Activated CD4-positive, CD25-positive, alpha-beta regulatory T cell treated with anti-CD3 and anti-CD28 coated beads, Interleukin-2, amount 50 U/mL, for 24 hours (primary cell): Measurements from ENCODE around the gene ANKRD33B.
"Not testable (repeated sequence)": the region's sequence is repeated elsewhere in the genome, so short reads cannot be mapped to it uniquely, and the experiment has no call there.

Source experiments
- ATAC-seq, 2 donors: fragments of 150-1000 bp; cut with Tn5 transposase; one replicate each; pipeline ENCODE4 v1.10.0; 2021; ENCODE audit warnings: mild to moderate bottlenecking in 1 of 2, moderate library complexity in 1 of 2

Gene ANKRD33B

DNA sequence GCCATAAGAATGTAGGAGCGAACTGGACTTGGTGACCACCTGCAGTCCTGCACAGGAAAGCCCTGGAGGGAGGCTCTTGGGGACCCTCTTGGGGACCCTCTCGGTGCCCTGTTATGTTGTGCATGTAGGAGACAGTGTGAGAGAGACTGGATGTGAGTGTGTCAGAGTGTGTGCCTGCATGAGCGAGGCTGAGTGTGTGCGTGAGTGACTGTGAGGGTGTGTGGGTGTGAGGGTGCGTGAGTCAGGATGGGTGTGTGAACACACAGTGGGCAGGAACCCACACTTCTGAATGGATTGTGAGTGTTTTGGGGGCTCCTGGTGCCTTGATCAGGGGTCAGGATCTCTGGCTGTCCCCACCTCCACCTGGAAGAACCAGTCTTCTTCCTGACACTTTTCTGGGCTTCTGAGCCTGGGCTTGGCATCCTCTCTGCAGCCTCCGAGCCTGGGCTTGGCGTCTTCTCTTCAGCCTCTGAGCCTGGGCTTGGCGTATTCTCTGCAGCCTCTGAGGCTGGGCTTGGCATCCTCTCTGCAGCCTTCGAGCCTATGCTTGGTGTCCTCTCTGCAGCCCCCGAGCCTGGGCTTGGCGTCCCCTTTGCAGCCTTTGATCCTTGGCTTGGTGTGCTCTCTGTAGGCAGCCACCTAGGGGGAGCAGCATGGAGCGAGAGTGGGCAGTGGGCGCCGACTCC, 25.6 kb upstream of the ANKRD33B start:
- ATAC-seq, result no peak

DNA sequence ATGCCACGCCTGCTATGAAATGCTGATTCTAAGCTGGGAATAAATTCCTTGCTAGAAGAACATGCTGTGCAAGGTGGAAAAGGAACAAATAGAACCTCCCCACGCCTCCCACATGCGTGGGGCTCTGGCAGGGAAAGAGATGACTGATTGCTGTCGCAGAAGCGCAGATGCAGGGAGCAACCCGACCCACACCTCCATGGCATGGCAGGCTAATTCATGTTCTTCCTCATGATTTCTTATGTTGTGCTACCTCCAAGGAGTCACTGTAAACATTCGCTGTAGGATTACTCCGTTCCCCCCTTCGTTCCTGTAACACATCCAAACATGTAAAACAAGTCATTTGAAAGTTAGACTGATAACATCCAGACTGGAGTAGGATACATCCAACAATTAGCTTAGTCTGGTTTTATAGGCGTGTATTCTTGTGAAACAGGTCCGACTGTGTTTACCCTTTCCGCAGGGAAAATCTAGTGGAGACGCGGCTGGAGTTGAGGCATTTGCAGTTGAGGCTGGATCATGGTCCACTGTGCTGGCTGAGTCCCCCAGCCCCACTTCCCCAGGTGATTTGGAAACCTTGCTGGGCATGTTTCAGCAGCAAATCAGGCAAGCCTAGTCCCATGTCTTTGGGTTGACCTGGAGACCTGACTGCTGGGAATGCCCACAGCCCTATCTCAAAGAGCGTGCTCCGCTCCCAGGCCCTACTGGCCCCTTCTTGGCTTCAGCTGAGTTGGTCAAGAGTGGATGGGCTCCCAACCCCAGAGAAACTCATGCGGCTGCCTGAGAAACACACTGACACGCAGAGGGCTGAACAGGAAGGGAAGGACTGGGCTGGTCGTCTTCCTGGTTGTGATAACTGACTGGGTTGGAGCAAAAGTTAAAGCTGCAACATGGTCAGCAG, 24.8 kb upstream of the ANKRD33B start:
- ATAC-seq, result no peak

DNA sequence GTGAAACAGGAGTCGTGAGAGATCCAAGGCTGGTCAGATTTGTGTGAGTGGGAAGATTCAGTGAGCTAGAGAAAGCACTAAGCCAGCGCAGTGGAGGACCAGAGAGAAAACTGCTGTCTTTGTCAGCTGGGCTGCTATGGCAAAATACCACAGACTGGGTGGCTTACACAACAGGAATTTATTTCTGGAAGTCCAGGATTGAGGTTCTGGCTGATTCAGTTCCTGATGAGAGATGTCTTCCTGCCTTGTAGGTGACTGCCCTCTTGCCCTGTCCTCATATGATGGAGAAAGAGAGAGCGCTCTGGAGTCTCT, 24.2 kb upstream of the ANKRD33B start:
- ATAC-seq, result no peak

DNA sequence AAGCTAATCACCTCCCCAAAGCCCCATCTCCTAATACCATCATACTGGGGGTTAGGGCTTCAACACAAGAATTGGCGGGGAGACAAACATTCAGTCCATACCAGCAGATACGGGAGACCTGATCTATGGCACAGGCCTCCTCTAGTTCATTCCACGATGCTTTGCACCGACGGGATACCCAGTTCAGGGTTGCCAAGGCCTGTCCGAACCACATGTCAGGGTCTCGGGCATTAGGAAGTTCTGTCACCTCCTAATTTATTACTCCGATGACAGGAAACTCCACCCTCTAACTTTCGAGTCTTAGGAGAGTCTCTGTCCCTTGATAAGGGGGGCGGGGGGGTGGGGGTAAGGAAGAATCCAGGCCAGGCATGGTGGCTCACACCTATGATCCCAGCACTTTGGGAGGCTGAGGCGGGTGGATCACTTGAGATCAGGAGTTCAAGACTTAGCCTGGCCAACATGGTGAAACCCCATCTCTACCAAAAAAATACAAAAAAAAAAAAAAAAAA, 23.8 kb upstream of the ANKRD33B start:
- ATAC-seq, result no peak

DNA sequence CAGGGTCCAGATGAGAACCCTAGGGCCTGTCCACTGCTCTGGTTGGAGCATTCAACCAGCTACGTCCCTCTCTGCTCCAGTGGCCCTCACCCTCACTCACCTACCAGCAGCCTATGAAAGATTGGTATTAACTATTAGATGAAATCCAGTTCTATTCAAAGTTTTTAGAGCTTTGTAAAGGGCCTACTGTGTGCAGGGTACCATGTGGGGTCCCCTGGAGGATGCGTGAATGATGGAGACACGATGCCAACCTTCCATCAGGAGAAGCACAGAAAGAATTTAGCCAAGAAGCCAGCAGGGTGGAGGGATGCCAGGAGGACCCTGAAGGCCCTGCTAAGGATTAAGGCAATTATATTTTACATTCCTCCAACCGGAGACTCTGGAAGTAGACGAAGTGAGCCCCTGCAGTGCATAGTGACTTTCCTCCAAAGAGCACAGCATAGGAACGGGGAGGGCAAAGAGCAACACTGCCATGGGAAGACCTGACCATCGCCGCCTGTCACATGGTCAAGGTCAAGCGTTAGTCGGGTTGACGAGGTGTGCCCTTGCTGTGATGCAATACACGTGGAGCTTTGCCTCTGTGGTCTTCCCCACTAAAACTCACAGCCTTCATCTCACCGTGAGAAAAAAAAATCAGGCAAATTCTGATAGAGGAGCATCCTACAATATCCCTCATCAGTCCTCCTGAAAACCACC, 22.8 kb upstream of the ANKRD33B start:
- ATAC-seq, result no peak

DNA sequence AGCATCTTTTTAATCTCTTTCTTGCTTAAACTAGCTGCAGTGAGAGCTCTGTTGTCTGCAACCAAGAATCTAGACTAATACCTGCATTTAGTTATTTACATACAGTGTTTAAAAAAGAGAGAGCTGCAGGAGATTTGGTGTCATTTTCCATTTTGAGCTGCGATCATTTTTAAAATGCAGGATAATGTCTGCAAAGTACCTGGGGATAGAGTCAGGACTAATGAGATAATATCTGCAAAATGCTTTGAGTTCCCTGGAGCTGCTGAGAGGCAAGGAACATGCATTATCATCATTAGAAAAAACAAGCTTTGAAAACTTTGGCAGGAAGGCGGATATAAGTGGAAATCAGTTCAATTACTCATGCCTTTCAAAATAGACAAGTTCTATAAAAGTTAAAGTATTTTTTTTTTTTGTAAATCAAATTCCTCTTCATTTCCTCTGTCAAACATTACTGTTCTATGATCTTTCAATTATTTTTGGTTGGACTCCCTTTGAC, 21.8 kb upstream of the ANKRD33B start:
- no peak for ATAC-seq

DNA sequence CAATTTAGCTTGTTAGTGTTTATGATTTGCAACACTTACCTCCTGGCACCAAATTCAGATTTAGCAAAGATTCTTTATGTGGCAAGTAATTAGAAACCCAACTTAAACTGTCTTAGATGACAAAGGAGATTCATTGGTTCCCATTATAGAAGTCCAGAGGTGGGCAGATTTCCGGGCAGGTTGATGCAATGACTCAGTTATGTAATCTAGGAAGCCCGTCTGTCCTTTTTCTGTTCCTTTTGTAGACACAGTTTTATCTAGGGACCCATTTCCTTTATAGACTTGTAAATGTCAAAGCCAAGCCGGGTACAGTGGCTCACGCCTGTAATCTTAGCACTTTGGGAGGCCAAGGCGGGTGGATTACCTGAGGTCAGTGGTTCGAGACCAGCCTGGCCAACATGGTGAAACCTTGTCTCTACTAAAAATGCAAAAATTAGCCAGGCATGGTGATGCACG, 20.3 kb upstream of the ANKRD33B start:
- ATAC-seq, result no peak

DNA sequence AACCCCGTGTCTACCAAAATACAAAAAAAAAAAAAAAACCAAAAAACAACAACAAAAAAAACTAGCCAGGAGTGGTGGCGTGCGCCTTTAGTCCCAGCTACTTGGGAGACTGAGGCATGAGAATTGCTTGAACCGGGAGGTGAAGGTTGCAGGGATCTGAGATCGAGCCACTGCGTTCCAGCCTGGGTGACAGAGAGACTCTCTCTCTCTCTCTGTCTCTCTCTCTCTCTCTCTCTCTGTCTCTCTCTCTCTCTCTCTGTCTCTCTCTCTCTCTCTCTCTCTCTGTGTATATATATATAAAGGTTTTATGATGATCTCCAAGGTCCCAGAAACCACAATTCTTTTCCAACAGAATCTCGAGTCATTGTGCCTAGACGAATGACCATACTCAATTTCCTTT, 18.8 kb upstream of the ANKRD33B start:
- no peak for ATAC-seq

DNA sequence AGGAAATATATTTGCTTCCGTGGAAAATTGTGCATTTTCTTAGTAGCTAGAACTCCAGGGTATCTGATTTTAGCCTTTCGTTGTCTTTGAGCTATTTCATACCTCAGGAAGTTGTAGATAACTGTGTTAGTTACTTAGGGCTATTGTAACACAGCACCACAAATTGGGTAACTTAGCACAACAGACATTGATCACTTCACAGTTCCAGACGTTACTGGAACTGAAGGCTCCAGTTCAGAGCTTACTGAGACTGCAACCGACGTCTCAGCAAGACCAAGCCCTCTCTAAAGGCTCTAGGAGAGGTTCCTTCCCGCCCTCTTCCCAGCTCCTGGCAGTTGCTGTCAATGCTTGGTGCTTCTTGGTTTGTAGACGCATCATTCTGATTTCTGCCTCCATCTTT, 17.7 kb upstream of the ANKRD33B start:
- no peak for ATAC-seq

DNA sequence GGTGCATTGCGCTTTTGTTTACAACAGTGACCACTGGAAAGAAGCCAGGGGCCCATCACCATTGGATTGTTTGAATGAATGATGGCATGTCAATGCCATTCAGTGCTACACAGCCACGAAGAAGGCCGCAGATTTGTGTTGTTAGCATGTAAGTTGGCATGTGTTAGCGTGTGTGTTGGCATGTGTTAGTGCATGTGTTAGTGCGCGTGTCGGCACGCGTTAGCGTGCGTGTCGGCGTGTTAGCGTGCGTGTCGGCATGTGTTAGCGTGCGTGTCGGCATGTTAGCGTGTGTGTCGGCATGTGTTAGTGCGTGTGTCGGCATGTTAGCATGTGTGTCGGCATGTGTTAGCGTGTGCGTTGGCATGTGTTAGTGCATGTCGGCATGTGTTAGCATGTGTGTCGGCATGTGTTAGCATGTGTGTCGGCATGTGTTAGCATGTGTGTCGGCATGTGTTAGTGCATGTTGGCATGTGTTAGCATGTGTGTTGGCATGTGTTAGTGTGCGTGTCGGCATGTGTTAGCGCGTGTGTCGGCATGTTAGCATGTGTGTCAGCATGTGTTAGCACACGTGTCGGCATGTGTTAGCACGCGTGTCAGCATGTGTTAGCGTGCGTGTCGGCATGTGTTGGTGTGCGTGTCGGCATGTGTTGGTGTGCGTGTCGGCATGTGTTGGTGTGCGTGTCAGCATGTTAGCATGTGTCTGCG, 15.3 kb upstream of the ANKRD33B start:
- ATAC-seq, result no peak

DNA sequence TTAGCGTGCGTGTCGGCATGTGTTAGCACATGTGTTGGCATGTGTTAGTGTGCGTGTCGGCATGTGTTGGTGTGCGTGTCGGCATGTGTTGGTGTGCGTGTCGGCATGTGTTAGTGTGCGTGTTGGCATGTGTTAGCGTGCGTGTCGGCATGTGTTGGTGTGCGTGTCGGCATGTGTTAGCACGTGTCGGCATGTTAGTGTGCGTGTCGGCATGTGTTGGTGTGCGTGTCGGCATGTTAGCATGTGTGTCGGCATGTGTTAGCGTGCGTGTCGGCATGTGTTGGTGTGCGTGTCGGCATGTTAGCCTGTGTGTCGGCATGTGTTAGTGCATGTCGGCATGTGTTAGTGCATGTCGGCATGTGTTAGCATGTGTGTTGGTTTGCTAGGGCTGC, 14.8 kb upstream of the ANKRD33B start:
- ATAC-seq, result not testable (repeated sequence)

DNA sequence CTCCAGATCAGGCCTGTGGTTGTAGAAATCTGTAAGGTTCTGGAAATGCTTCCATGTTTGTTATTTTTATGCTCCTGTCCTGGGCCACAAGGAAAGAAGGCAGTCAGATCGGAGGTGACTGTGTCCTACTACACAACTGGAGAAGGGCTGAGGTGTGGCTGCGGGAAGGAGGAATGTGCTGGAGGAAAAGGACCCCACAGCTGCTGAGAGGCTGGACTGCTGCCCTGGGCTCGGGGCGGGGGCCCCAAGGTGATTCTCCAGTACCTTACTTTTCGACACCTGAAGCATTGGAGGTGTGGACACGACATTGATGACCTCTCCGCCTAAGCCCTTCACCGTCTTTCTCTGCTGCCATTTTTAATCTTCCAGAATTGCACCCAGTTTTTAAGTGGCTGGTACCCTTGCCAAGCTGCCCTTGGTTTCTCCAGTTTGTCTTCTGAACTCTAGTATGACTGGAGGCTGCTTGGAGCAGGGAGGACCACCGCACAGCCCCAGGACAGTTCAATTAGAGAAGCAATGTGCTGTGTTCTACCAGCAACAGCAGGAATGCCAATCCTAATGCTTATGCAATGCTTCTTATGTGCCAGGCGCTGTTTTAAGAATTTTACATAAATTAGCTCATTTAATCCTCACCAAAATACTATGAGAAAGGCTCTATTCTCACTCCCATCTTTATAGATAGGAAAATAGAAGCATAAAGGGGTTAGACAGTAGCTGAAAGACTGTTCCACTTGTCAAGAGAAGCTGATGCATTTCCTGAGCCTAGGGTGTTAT, 13.5 kb upstream of the ANKRD33B start:
- no peak for ATAC-seq

DNA sequence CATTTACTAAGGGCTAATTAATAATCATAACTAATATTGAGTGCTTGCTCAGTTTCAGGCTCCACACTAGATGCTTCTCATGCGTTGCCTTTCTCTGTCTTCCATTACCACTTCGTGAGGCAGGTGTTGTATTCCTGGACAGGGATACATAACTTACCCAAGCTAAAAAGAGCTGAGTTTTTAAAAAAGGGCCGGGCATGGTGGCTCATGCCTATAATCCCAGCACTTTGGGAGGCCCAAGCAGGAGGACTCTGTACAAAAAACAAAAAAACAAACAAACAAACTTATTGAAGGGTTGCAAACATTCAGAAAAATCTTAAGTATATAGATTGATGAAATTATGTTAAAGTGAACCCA, 12.1 kb upstream of the ANKRD33B start:
- ATAC-seq, result no peak

DNA sequence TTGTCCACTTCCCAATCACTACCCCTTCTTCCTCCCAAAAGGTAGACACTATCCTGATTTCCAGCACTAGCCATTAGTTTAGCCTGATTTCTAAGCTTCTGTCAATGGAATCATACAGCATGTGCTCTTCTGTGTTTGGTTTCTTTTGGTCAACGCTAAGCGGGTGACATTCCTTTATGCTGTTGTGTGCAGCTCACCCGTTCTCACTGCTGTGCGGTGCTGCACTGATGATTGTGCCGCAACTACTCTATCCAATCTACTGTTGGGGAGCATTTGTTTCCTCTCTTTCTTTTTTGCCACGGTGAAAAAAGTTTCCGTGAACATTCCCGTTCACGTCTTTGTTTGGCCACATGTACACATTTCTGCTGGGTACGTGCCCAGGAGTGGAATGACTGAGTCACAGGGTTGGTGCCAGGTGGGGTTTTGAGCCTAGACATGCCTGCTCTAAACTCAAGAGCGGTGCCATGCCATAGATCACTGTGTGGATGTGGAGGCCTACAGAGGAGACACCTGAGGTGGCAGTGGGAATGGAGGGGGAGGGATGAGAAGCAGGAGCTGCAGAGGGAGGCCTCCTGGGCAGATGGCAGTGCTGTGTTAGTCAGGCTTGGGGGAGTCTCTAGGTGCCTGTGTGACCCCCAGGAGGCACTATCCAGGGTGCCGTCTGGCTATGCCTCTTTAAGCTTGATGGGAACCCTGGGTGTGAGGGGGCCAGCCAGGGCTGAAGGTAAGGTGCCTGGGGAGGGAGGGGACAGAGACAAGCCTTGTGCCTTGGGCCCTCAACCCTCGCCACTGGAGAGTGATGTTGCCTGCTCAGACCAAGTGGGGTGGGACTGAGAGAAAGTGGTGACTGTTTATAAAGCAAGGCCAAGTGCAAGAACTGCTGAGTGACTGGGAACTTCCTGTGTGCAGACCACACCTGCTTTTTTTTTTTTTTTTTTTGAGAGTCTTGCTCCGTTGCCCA, 11.4 kb upstream of the ANKRD33B start:
- peak; percentile 41 to 66 for ATAC-seq

DNA sequence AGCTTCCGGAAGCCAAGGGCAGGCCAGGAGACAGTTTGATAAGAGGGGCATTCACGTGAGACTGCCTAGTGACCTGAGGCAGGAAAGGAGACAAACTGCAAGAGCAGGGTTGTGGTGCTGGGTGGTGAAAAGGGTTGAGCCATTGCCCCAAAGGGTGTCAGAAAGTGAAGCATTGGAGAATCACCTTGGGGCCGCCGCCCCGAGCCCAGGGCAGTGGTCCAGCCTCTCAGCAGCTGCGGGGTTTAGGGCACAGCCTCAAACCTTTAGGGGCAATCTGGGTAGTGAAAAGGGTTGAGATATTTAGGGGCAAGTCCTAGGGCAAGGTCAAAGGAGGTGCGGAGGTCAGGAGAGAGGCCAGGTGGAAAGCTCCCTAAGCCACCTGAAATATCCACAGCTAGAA, 10.4 kb upstream of the ANKRD33B start:
- no peak for ATAC-seq

DNA sequence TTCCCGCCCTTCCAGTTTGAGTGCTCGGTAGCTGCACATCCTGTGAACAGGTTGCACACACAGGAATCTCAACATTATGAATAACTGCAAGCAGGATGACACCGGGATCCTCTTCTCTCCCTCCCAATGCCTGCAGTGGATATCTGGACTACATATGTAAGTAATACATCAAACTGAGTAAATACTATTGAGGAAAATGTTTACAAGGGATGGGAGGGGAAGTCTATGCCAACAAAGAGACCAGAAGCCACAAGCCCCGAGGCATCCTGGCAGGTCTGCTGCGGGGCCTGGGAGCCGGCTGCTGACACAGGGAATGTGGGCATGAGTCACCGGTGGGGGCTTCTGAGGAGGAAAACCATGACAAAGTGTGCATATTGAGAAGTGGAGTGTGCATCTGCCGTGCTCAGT, 8.6 kb upstream of the ANKRD33B start:
- no peak for ATAC-seq

DNA sequence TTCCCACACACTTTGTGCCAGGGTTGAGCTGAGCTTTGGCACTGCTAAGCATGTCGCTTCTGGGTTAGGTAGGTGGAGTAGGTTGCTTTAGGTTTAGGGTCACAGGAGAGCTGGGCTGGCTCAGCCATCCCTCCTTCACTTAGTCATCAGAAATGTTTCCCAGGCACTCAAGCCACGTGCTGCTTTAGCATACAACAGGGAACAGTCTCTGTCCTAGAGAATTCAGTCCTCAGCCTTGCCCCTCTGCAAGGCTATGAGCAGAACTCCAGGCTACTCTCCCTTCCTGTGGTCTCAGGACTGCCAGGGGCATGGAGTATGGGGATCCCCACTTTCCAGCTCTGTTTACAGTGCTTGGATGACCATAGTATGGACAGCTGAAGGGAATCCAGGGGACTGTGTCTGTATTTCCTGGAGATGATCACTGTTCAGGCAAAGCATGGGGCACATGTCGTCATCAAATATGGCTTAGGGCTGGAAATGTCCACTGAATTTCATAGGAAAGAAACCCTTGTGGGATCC, 7.5 kb upstream of the ANKRD33B start:
- no peak for ATAC-seq

DNA sequence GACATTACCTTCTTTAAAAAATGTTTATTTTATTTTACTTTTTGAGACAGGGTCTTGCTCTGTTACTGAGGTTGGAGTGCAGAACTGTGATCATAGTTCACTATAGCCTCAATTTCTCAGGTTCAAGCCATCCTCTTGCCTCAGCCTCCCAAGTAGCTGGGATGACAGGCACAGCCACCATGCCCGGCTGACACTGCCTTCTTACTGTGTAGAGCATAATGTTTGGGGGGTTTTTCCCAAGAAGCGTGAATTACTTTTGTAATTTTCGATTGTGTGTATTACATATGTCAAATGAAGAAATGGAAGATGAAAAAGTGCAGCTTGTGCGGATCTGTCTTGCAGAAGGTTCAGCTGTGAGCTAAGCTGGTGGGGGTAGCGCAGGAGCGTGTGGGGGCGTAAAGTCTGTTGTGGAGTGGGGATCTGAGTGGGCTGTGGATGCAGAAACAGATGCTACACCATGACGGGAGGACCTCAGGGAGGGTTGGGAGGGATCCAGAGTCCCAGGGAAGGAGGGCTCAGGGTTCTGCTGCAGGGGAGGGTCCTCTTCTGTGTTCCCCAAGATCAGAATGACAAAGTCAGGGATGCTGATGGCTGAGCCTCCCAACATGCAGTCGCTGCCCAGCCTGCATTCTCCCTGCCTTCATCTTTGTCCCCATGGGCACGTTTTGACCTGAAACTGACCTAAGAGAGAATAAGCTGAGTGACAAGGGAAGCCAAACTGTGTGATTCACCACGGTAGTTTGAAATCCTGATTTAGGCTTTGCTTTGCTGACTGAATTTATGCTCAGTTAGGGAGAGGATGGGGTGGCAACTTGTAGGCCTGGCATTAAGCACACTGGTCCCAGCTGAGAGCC, 6.8 kb upstream of the ANKRD33B start:
- ATAC-seq, result no peak

DNA sequence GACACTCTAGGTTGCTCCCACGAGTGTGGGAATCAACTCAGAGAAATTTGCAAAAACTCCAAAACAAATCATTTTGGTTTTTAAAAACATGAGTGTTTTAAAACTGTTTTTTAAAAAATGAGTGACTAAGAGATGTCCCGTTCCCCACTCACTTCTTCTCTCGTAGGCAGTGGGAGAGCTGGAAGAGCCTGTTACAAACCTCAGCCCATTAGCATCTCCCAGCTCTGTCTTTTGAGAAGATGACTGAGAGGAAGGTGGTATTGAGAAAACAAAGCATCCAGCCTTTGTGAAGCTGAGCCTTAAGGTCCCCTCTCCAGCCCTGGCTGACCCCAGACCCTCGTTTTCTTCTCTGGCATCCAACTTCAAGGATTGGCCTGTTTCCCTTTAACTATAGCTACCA, 4.7 kb upstream of the ANKRD33B start:
- ATAC-seq, result no peak

DNA sequence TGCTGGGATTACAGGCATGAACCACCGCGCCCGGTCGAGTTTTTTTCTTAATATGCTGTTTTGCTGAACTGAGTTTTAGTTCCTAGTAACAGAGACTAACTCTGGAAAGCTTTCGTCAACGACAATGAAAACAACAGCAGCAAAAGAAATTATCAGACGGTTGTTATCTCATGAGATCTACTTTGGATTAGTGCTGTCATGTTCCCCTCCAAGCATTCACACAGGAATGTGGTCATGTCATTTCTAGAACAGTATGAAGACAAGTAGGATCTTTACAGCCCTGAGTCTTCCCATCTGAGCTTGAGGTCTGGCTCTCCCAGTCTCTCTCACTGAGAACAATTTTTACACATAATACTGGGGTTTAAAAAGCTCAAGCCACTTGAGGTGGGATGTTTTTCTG, 4.0 kb upstream of the ANKRD33B start:
- ATAC-seq, result no peak
